HuH-7 (cell line): ENCODE results near the gene PACRG.

ENCODE experiments used
- DNase-seq: peaks from one replicate; pipeline ENCODE4 v3.0.0; 2011; ENCODE audit warnings: low spot score

PACRG gene

DNA sequence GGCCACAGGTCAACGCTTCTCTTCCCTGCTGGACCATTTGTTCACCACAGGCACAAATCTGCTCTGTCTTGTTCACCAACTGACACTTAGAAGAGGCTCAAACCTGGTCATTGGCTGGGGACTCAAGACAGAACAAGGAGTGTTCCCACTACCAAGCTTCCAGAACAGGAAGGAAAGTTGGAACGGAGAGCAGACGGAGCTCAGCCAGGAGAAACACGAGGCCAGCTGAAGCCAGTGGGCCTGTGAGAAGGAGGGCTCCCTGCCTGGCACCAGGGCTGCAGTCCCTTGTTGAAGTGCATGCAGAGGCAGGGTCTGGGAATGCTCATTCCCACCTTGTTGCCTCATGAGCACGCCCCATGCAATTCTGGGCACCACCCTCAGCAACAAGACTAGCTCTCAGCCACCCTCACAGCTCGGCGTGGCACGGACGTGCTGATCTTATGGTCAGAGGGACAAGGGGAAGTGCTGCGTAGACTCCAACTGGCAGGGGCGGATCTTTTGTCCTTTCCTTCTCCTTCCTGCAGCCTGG lies 450.2 kb downstream of the PACRG start:
- DNase-seq: no peak

DNA sequence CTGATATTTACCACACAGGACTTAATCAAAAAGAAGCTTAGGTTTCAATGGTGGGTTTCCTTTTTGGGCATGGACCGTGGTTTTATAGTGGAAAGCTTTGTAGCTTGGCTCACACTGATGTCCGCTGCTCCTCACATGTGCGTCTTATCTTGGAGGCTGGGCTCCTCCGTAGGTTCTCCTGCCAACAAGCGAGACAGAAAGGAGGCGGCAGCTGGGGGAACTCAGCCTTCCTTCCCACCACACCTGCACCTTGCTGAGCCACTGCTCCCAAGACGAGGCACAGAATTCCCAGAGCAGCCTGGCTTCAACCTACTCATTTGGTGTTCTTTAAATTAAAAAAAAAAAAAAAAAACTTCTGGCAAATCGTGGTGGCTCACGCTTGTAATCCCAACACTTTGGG lies 451.3 kb downstream of the PACRG start:
- DNase-seq: no peak

DNA sequence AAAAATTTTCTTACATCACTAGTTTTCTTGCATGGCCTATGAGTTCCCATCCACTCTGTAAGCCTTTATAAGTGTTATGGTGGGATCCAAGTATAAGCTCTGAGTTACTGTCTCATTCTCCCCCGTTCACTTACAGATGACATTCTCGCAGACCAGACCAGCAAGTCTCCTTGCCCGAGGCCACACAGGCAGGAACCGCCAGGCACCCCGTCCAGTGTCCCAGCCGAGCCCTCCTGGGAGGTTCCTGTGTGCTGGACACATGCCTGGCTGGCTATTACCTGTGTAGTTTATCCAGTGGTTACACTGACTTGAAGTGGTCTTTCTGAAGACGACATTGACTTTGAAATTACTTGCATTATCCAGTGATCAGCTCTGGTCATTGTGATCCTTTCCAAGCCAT lies 451.9 kb downstream of the PACRG start:
- no peak for DNase-seq

DNA sequence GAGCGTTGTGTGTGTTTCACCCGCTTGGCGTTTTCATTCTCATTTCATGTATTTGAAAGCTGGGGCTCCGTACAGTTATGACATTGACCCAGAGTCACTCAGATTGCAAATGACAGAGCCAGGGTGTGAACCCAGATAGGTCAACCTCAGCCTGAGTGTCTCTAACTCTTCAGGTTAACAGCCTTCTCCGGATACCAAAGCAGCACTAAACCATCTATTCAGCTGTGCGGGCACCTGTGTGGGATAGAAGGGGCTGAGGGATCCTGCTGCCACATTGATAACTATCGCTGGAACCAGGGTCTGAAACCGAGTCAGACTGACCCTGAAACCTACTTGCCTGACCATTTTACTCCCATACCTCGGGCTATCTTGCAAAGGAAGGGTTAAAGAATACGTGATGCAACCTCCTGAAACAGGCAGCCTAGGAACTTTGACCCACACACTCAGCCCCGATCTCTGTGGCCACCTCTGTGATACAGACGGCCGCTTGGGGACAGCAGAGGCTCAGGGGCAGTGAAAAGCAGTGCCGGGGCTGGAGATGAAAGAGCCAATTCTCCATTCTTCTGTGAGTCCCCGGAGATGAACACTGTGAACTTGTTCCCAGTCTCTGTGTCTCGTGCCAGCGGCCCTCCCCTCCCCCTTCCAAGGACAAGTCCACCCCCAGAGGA lies 453.2 kb downstream of the PACRG start:
- peak; percentile 96 for DNase-seq

DNA sequence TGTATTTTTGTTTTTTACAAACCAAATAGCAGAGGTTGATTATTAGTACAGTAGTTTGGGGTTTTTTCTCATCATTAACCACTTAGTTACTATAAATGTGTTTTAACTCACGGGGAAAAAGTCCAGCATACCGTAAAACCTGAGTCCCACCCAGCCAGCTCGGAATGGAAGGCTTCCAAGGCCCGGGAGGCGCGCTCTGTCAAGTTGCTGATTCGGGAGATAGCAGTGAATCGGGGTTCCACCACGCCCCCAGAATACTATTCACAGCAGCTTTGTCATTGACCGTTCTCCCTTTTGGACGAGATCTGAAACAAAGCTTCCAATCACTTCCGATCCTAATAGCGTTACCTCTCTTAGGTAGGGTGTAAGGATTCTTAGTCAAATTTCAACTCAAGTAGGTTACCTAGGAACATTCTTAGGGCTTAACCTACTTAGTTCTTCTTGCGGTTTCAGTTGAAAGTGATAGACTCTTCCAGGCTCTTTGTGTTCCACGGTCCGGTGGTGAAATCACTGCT lies 453.9 kb downstream of the PACRG start:
- no peak for DNase-seq

DNA sequence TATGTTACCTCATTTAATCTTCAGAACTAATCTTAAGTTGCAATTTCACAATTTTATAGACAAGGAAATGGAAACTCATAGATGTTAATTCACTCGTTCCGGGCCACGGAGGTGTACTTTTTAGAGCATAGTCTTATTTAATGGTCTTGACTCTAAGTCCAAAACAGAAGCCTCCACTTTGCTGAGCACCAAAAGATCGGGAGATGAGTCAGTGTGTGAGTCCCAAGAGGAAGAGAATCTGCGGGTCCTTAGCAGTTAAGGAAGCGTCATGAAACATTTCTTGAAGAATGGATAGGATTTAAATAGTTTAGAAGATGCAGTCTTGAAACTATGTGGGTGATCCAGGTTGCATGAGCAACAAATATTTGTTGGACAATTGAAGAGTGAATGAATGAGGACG lies 454.9 kb downstream of the PACRG start:
- no peak for DNase-seq

DNA sequence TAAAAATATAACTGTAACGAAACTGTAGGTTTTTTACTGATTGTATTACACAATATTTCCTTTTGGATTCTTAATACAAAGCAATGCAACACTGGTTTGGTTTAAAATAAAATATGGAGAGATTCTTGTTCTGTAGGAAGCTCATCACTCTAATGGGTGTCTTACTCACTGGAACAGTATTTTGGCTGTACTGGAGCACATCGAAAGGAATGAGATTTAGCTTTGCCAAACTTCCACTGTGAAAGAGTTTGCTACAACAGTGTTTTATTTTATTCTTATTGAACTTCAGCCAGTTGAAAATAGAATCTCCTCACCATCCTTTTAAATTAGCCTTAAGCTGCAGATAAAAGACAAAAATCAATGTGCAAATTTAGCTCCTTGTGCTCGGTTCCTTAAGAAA lies 456.0 kb downstream of the PACRG start:
- no peak for DNase-seq

DNA sequence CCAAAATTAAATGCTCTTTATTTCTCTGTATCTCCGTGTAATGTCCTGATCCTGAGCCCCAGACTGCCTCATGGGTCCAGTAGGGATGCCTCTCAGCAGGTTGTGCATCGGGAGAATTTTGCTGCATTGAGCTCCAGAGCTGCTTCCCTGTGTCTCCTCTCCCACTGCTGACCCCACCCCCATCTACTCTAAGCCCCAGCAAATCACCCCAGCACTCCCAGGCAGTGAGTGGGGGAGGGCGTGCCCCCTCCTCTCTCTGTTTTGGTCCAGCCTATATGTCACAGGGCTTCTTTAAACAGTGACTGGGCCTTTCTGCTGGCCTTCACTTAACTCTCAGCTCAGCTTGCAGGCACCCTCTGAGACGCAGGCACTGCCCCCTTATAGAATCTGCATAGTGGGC lies 458.0 kb downstream of the PACRG start:
- no peak for DNase-seq

DNA sequence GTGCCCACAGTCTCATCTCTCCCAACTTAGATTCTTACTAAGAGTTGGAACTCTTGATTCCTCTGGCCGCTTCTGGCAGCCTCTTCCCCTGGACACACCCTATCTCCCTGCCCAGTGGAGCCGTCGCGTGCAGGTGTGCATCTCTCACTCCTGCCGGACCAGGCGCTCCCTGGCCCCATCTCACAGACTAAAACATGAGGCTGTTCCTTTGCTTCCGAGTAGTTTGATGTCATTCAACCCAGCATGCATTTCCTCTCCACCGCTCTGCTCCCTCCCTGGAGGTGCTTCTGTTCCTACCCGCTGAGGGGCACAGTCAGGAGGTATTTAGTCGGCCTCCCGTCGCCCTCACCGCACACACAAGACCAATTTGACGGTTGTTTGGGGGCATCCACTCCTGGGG lies 458.8 kb downstream of the PACRG start:
- DNase-seq: no peak

DNA sequence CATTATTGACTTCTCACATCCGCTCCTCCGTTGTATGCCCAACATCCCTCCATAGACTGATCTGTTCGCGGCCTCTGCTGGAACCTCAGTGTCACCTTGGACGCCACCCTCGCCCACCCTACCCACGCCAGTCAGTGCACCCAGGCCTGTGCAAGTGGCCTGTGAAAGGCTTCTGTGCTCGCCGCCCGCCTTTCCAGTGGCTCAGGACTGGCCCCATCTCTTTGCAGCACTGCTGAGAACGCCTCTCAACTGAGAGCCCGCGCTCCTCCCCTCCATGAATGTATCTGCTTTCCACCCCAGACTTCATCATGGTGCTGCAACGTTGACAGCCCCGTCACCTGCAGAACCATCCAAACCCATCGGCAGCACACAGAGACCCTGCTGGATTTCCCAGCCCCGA lies 459.4 kb downstream of the PACRG start:
- DNase-seq: no peak

DNA sequence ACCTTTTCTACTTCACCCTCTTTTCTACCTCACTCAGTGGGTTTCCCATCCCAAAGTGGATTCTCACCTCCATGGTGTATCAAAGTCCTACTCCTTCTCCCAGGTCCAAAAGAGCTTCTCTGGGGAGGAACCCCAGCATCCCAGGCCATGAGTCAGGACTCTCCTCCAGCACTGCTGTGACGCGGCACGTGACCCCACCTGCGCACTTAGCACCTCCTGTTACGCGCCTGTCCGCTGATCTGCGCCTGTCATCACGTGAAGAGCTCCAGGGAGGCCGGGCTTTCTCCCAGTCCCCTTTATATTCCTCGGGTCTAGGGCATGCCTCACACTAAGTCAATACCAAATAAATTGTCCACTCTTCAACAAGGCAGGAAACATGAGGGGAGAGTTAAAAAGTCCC lies 459.8 kb downstream of the PACRG start:
- DNase-seq: no peak

DNA sequence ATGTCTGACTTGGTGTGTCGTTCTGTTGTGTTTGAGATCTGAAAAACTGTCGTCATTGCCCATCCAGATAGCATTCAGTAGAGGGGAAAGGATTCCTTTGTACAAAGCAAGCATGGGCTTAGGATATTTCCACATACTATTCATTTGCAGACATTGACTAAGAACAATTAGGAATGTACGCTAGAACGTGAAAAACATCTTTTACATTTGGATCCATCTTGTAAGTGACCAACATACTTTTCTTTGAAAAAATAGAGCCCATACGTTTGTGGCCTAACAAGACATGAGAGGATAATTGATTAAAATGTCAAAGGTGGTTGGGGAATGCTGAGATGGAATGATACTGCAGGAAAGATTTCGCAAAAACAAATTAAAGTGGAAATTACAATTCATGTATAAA lies 461.0 kb downstream of the PACRG start:
- no peak for DNase-seq

DNA sequence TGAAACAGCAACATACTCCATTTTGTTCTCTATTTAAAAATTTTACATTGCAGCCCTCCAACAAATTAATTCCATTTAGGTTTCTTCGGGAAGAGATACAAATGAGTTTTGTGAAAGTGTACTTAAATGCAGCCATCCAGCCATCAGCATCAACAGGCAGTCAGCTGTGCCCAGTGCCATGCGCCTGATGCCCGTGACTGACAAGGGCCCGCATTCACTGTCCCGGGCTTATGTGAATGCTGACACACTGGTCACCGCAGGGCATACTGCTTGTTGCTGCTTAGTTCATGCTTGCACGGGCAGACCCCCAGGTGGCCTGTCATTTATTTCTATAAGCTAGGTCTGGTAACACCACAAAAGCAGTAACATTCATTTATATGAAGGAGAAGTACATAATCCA lies 461.8 kb downstream of the PACRG start:
- no peak for DNase-seq

DNA sequence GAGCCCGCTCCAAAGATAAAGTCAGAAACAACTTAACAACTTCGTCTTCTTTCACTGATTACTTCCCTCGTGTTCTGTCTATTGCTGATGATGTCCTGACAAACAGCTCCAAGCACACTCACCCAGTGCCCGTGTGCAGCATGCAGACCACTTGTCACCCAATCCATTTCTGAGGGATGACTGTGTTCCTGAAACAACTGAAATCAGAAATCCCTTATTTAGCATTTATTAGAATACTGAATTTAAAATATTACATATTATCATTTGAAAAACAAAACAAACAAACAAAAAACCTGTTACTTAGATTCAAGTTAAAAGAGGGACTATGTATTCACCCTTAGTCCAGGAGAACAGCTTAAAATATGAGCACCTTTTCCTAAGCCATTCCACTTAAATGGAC lies 463.0 kb downstream of the PACRG start:
- no peak for DNase-seq

DNA sequence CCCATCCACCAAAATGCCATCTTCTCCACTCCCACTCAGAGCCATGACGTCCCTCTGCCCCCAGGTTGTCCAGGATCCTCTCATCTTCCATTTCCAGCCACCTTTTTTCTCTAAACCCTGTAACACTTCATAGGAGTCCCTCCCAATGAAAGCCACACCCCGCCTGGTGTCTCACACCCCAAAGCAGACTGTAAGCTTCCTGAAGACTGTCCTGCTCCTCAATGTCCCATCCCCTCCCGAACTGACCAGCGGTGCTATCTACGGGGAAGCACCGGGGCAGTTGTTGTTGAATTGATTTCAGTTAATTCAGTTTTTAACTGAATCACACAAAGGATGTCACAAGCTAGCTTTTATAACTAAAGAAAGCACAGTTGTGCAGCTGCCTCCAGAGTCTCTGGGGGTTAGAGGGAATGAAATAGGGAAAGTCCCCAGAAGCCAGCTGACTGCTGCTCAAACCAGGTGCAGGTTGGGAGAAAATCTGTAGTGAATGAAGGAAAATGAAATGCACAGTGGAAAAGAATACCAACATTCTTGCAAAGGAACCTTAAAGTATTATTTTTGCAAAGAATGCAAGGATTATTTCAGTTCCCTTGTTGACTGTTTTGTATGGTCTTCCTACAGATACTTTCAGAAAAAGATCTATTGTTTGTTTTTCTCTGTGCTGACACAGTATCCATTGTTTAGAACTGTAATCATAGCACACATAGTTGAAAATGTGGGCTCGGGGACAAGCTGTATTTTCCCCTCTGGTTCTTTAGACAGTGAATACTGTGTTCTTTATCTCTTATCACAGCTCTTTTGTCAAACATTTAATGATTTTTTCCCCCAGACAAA lies 464.1 kb downstream of the PACRG start:
- peak; percentile 59 for DNase-seq

DNA sequence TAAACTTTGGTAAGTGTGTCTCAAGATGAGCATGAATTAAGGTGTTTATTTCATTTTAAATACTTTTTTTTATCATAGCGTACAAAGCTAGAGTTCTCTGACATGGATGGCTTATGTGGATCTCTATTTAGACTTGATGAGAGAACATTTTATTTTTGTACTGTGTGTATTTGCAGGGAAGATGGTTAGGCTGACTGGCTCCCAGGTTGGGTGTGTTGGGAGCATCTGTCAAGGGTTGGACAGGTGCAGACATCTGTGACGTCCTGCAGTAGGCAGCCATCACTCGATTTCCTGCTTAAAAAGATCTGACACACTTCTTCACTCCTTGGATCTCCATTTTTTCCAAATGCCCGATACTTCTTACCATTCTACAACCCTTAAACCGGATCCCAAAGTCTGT lies 464.8 kb downstream of the PACRG start:
- no peak for DNase-seq

DNA sequence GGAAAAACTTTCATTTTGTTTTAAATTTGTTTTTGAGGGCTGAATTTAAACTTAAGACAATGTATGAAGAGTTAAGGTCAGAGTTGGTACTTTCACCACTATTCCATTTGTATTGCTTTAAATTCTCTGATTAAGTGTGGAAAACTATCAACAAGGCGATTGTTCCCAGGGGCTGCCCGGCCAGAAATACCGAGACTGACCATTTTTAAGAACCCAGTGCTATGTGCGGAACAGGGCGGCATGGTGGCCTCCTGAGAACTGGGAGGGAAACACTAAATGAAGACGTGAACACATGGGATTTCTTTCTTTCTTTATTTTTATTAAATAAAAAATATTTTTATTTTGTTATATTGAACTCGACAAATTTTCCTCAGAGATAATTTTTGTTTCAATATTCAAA lies 465.6 kb downstream of the PACRG start:
- DNase-seq: no peak

DNA sequence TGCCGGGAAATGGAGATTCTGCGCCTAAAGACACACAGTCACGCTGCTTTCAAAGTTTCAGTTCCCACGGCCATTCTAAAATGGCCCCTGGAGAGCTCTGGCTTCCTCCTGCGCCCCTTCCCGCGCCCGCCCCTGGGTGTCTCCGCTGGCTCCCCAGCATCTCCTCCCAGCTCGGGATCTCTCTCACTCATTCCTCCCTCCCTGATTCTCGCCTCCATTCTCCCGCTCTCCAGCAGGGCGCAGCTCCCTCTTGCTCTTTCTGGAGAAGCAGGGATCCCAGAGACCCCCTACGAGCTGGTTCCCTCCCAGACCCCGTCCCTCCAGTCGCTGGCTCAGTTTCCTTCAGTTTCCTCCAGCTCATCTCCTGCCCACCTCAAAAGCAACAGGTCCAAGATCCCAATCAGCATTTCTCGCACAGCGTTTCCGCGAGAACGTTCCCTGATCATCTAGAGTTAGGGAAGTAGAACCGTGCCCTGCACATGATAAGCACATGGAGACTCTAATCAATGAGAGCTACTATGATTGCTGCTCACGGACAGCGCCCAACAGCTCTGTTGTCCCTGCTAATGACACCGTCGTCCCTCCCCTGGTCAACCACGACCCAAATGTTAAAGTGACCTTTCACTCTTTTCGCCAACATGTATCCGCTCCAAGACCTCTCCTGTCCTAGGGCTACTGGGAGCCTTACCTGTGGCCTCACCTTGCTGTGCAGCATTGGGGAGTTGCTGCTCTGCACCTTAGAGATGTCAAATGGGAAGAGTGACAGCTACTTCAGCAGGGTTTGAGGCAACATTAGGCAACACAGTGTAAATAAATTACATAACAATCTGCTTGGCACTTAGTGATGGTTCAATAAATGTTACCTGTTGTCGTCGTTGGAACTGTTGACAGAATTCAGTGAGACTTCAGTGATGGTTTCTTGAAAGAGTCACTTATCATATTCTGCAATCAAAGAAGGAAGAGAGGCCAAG lies 468.2 kb downstream of the PACRG start:
- no peak for DNase-seq

DNA sequence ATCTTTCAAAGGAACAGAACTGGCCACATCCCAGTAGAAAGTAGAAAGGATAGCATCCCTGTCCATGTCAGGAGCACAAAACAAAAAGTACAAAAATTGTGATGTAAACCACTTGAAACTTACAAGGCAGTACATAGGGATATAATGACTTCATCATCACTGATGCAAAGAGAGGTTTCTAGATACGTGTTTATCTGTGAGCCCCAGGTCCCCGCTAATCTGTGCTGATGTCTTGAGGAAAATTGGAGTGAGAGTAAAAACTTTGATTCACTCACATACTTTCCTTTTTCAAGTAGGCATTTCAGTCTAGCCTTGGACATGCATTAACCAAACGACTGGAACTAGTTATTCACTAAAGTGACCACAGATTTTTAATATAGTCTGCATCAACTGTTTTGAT lies 470.1 kb downstream of the PACRG start:
- no peak for DNase-seq

DNA sequence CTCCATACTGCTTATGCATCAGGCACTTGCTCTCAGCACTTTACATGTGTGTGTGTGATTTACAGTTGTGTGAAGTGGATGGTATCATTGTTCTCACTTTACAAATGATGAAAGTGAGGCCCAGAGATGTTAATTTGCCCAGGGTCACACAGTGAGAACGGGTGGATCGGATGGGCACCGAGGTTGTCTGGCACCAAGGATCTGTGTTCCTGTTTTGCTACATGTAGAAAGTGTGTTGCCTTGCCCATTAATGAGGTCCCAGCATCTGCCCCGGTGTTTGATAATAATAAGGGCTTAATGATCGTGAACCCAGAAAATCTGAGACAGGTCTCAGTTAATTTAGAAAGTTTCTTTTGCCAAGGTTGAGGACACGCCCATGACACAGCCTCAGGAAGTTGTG lies 470.6 kb downstream of the PACRG start:
- DNase-seq: no peak

DNA sequence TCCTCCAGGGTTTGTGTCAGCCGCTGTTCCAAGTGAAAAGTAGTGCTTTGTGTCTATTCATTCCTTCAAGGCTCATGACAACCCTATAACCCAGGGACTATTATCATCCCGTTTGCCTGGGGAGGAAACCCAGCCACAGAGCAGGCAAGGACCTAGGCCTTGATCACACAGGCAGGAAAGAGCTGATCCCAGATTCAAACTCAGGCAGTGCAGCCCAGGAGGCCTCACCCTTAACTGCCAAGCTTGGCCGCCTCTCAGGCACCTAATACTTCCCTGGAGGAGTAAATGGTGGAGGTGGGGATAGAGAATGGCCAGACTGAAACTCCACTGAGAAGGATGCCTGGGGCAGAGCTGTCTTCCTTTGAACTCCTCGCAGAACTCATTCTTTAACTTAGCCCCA lies 471.6 kb downstream of the PACRG start:
- DNase-seq: no peak

DNA sequence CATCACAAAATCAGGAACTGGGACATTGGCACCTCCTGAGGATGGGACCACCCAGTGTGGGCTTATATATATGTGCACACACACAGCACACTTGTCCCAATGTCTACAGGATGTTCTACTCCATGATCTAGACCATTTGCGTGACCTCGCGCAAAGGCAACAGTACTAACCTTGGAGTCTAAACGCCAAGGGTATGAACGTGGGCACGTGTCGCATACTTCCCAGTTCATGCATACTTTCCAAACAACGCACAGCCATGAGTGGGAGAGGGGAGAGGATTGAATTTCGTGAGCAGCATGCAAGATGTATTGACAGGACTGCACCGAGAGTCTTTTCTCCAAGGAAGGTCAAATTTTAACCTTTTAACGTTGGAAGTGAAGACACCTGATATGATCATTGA lies 472.5 kb downstream of the PACRG start:
- no peak for DNase-seq
